ENCODE measurements around the gene C7.

C7 gene

GRCh38 chr5:40995801-40996586 is 86.7 kb downstream of the C7 start:
- no peak overlapping the region for H3K4me3 ChIP-seq (ENCODE audit: low read length)

DNA sequence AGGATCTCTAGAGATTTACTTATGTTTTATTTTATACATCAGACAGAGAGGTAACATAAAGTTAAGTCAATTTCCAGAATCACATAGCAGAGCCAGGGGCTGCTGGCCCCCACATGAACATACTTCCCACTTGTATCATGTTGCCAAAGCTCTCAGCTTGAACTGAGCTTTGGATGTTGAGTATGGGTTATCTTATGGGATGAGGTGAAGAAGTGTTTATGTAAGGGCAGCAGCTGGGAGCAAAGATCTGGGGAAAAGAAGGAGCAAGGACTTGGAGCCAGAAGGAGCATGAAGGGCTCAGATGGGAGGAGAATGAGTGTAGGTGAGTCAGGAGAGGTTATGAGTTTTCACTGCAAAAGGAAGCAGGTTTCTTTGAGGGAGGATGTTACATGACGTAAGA is 89.8 kb downstream of the C7 start:
- Histone ChIP-seq H3K27me3 (ENCODE audit: control insufficient read depth, low read length) (no peaks in the 10 kb centered on the region), H3K9me2 (replicated peaks; ENCODE audit: control insufficient read depth, low read length) (no peaks in the 10 kb centered on the region), H3K36me3 (ENCODE audit: control insufficient read depth, low read length) (no peaks in the 10 kb centered on the region), H3K4me1 (ENCODE audit: control insufficient read depth, low read length) (no peaks in the 10 kb centered on the region), H3F3A (ENCODE audit: control insufficient read depth, insufficient read depth) (no peaks in the 10 kb centered on the region), H4K20me1 (ENCODE audit: control insufficient read depth, insufficient read depth, low read depth, low read length) (no peaks in the 10 kb centered on the region), H3K4me2 (ENCODE audit: low read length) (no peak overlapping the region), H3K9me3 (ENCODE audit: control insufficient read depth, insufficient read depth, low read length) (no peaks in the 10 kb centered on the region), H3K27ac (ENCODE audit: low read depth, low read length) (no peak overlapping the region), H3K79me2 (ENCODE audit: control insufficient read depth, low read length) (no peaks in the 10 kb centered on the region), H3K4me3 (ENCODE audit: low read length) (no peak overlapping the region)
- TF ChIP-seq, protein P1, sequence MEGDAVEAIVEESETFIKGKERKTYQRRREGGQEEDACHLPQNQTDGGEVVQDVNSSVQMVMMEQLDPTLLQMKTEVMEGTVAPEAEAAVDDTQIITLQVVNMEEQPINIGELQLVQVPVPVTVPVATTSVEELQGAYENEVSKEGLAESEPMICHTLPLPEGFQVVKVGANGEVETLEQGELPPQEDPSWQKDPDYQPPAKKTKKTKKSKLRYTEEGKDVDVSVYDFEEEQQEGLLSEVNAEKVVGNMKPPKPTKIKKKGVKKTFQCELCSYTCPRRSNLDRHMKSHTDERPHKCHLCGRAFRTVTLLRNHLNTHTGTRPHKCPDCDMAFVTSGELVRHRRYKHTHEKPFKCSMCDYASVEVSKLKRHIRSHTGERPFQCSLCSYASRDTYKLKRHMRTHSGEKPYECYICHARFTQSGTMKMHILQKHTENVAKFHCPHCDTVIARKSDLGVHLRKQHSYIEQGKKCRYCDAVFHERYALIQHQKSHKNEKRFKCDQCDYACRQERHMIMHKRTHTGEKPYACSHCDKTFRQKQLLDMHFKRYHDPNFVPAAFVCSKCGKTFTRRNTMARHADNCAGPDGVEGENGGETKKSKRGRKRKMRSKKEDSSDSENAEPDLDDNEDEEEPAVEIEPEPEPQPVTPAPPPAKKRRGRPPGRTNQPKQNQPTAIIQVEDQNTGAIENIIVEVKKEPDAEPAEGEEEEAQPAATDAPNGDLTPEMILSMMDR (IDR thresholded peaks at IDR 0.05; ENCODE audit: low read depth, low read length, poor library complexity, severe bottlenecking): no peak
- TF ChIP-seq EZH2phosphoT487 (IDR thresholded peaks at IDR 0.05; ENCODE audit: borderline replicate concordance, low read length): no peak

More at GRCh38 chr5:40995801-40996586, 86.7 kb downstream of the C7 start:
- Histone ChIP-seq H4K20me1 (ENCODE audit: control insufficient read depth, insufficient read depth, low read depth, low read length) (no peaks in the 10 kb centered on the region), H3K27ac (ENCODE audit: low read depth, low read length) (no peak overlapping the region), H3F3A (ENCODE audit: control insufficient read depth, insufficient read depth) (no peaks in the 10 kb centered on the region), H3K79me2 (ENCODE audit: control insufficient read depth, low read length) (no peaks in the 10 kb centered on the region), H3K9me3 (ENCODE audit: control insufficient read depth, insufficient read depth, low read length) (no peaks in the 10 kb centered on the region), H3K4me1 (ENCODE audit: control insufficient read depth, low read length) (no peaks in the 10 kb centered on the region), H3K36me3 (ENCODE audit: control insufficient read depth, low read length) (no peaks in the 10 kb centered on the region), H3K27me3 (ENCODE audit: control insufficient read depth, low read length) (0 out of 2 replicates have a peak, but pooled peaks cover 3% of the 10 kb centered on the region), H3K9me2 (replicated peaks; ENCODE audit: control insufficient read depth, low read length) (no peaks in the 10 kb centered on the region), H3K4me2 (ENCODE audit: low read length) (no peak overlapping the region)
- TF ChIP-seq, protein P1 (IDR thresholded peaks at IDR 0.05; ENCODE audit: low read depth, low read length, poor library complexity, severe bottlenecking): no peak
- TF ChIP-seq EZH2phosphoT487 (IDR thresholded peaks at IDR 0.05; ENCODE audit: borderline replicate concordance, low read length): no peak

- no peaks in the 10 kb centered on the region for H3K9me2 ChIP-seq (replicated peaks; ENCODE audit: control insufficient read depth, low read length)
- H3K36me3 ChIP-seq (ENCODE audit: control insufficient read depth, low read length): no peaks in the 10 kb centered on the region
- H3K27me3 ChIP-seq (ENCODE audit: control insufficient read depth, low read length): no peaks in the 10 kb centered on the region
- no peak overlapping the region for H3K4me2 ChIP-seq (ENCODE audit: low read length)
- TF ChIP-seq, protein P1 (IDR thresholded peaks at IDR 0.05; ENCODE audit: low read depth, low read length, poor library complexity, severe bottlenecking): no peak
- no peak for TF ChIP-seq EZH2phosphoT487 (IDR thresholded peaks at IDR 0.05; ENCODE audit: borderline replicate concordance, low read length)
- no peak overlapping the region for H3K27ac ChIP-seq (ENCODE audit: low read depth, low read length)
- H3K4me3 ChIP-seq (ENCODE audit: low read length): no peak overlapping the region
- no peaks in the 10 kb centered on the region for H4K20me1 ChIP-seq (ENCODE audit: control insufficient read depth, insufficient read depth, low read depth, low read length)
- no peaks in the 10 kb centered on the region for H3K79me2 ChIP-seq (ENCODE audit: control insufficient read depth, low read length)
- H3K4me1 ChIP-seq (ENCODE audit: control insufficient read depth, low read length): no peaks in the 10 kb centered on the region
- no peaks in the 10 kb centered on the region for H3K9me3 ChIP-seq (ENCODE audit: control insufficient read depth, insufficient read depth, low read length)
- no peaks in the 10 kb centered on the region for H3F3A ChIP-seq (ENCODE audit: control insufficient read depth, insufficient read depth)
Observed at GRCh38 chr5:40999966-41000365, 90.7 kb downstream of the C7 start.
